HepG2 (cell line): ENCODE data around the gene IKZF3. TPM values are rescaled to one million over a fixed set of nuclear protein-coding genes. Genes with fewer than 3 reads are reported as not detected.
A peak's percentile ranks its signal among the peaks of the same experiment; 100 is the strongest.

ENCODE experiments used
- BCL6 ChIP-seq: IDR thresholded peaks from 2 replicates; pipeline ENCODE4 v1.6.1; 2016; ENCODE audit warnings: missing genetic modification reagents, missing compliant biosample characterization
- BRD4 ChIP-seq: sonication (generic); formaldehyde crosslinking; IDR thresholded peaks from 2 replicates; pipeline ENCODE4 v1.4.0; 2020; ENCODE audit warnings: missing genetic modification reagents
- ERF ChIP-seq: IDR thresholded peaks from 2 replicates; pipeline ENCODE4 v1.6.1; 2018; ENCODE audit warnings: missing biosample characterization, missing genetic modification reagents
- FIP1L1 ChIP-seq: fragments of 200-400 bp; formaldehyde crosslinking; IDR thresholded peaks from 2 replicates; pipeline ENCODE4 v1.6.1; 2018; ENCODE audit warnings: low read depth, mild to moderate bottlenecking, low read length, moderate library complexity, borderline replicate concordance; ENCODE audit not compliant: insufficient read depth
- JDP2 ChIP-seq: sonication (generic); formaldehyde crosslinking; IDR thresholded peaks from 2 replicates; pipeline ENCODE4 v1.8.1; 2022; ENCODE audit warnings: missing genetic modification reagents, borderline replicate concordance
- KLF12 ChIP-seq: sonication (generic); formaldehyde crosslinking; IDR thresholded peaks from 2 replicates; pipeline ENCODE4 v1.4.0; 2020; ENCODE audit warnings: missing genetic modification reagents, borderline replicate concordance
- NR2F2 ChIP-seq: IDR thresholded peaks from 2 replicates; pipeline ENCODE4 v1.6.1; 2012; ENCODE audit warnings: low read depth, inconsistent platforms, borderline replicate concordance
- PBX3 ChIP-seq: sonication (generic); formaldehyde crosslinking; IDR thresholded peaks from 2 replicates; pipeline ENCODE4 v1.8.1; 2023; ENCODE audit warnings: missing genetic modification reagents, inconsistent platforms, borderline replicate concordance
- RFXAP ChIP-seq: sonication (generic); formaldehyde crosslinking; IDR thresholded peaks from 2 replicates; pipeline ENCODE4 v1.4.0; 2020; ENCODE audit warnings: missing genetic modification reagents, borderline replicate concordance
- SATB2 ChIP-seq: sonication (generic); formaldehyde crosslinking; IDR thresholded peaks from 2 replicates; pipeline ENCODE4 v1.5.0; 2020; ENCODE audit warnings: missing genetic modification reagents
- SKI ChIP-seq: fragments of 450-650 bp; IDR thresholded peaks from one replicate; pipeline ENCODE4 v1.6.1; 2018; ENCODE audit warnings: mild to moderate bottlenecking; ENCODE audit not compliant: partially characterized antibody
- SMAD3 ChIP-seq: sonication (generic); formaldehyde crosslinking; IDR thresholded peaks from 2 replicates; pipeline ENCODE4 v1.4.0; 2020; ENCODE audit warnings: missing genetic modification reagents
- SMYD3 ChIP-seq: sonication (generic); formaldehyde crosslinking; IDR thresholded peaks from 2 replicates; pipeline ENCODE4 v1.8.1; 2023; ENCODE audit warnings: mild to moderate bottlenecking, missing genetic modification reagents
- TOE1 ChIP-seq: sonication (generic); formaldehyde crosslinking; IDR thresholded peaks from 2 replicates; pipeline ENCODE4 v1.4.0; 2020; ENCODE audit warnings: mild to moderate bottlenecking, missing genetic modification reagents
- ZBTB7B ChIP-seq: sonication (generic); formaldehyde crosslinking; IDR thresholded peaks from 2 replicates; pipeline ENCODE4 v1.4.0; 2020; ENCODE audit warnings: missing genetic modification reagents
- ZNF256 ChIP-seq: sonication (generic); formaldehyde crosslinking; conservative IDR thresholded peaks from 2 replicates; pipeline ENCODE4 v1.4.0; 2020; ENCODE audit warnings: missing genetic modification reagents
- ZNF484 ChIP-seq: sonication (generic); formaldehyde crosslinking; IDR thresholded peaks from 2 replicates; pipeline ENCODE4 v1.5.1; 2020; ENCODE audit warnings: mild to moderate bottlenecking, low read depth, missing genetic modification reagents, borderline replicate concordance
- ZNF530 ChIP-seq: sonication (generic); formaldehyde crosslinking; IDR thresholded peaks from 2 replicates; pipeline ENCODE4 v1.5.0; 2020; ENCODE audit warnings: low read depth, mild to moderate bottlenecking, missing genetic modification reagents
- ZNF577 ChIP-seq: sonication (generic); formaldehyde crosslinking; IDR thresholded peaks from 2 replicates; pipeline ENCODE4 v1.4.0; 2020; ENCODE audit warnings: mild to moderate bottlenecking, low read depth, missing genetic modification reagents, borderline replicate concordance
- ZNF709 ChIP-seq: sonication (generic); formaldehyde crosslinking; IDR thresholded peaks from 2 replicates; pipeline ENCODE4 v1.5.0; 2020; ENCODE audit warnings: mild to moderate bottlenecking, missing genetic modification reagents
- ZNF720 ChIP-seq: sonication (generic); formaldehyde crosslinking; IDR thresholded peaks from 2 replicates; pipeline ENCODE4 v1.4.0; 2020; ENCODE audit warnings: missing genetic modification reagents
- ZNF737 ChIP-seq: sonication (generic); formaldehyde crosslinking; IDR thresholded peaks from 2 replicates; pipeline ENCODE4 v1.5.0; 2020; ENCODE audit warnings: missing genetic modification reagents, mild to moderate bottlenecking, borderline replicate concordance
- ZNF790 ChIP-seq: sonication (generic); formaldehyde crosslinking; IDR thresholded peaks from 2 replicates; pipeline ENCODE4 v1.8.0; 2022; ENCODE audit warnings: missing genetic modification reagents, mild to moderate bottlenecking, borderline replicate concordance
- polyA plus RNA-seq, 8 experiments: library from polyadenylated mRNA; depleted of rRNA in 3 of 8; stranded (reverse) in 7 of 8; unstranded in 1 of 8; fragments of >200 nt; fragmentation: Illumina TruSeq in 4 of 8; extraction: Trizol in 4 of 8; gene quantifications; 2 replicates each; pipeline versions ENCODE4 v1.2.1 to v1.2.3, GENCODE V29; 2011 to 2016; ENCODE audit warnings: low read depth in 4 of 8, missing spikeins in 1 of 8, mixed read lengths in 1 of 8; ENCODE audit not compliant: insufficient read depth in 1 of 8
- total RNA-seq, 5 experiments: library from RNA; depleted of rRNA; stranded (reverse); fragments of >200 nt; fragmentation: Illumina TruSeq; extraction: Trizol; gene quantifications; 2 replicates each; pipeline ENCODE4 v1.2.3, GENCODE V29; 2016; ENCODE audit warnings: low read depth in 1 of 5
- TF ChIP-seq, protein P1 (sequence below): sonication (generic); formaldehyde crosslinking; conservative IDR thresholded peaks from 2 replicates; pipeline ENCODE4 v1.8.0; 2022; ENCODE audit warnings: low read depth, missing genetic modification reagents
- TF ChIP-seq, protein P2 (sequence below): sonication (generic); formaldehyde crosslinking; IDR thresholded peaks from 2 replicates; pipeline ENCODE4 v1.8.0; 2022; ENCODE audit warnings: mild to moderate bottlenecking, missing genetic modification reagents; ENCODE audit not compliant: insufficient replicate concordance

Gene IKZF3
- total and polyA plus RNA-seq, 2 of the 13 experiments (the other 11 are each of a cell fraction or from before 2014, with no cell fraction given): not detected

GRCh38 chr17:39738983-39739884, 124.9 kb downstream of the IKZF3 start (continued):
- TF ChIP-seq, protein P1, sequence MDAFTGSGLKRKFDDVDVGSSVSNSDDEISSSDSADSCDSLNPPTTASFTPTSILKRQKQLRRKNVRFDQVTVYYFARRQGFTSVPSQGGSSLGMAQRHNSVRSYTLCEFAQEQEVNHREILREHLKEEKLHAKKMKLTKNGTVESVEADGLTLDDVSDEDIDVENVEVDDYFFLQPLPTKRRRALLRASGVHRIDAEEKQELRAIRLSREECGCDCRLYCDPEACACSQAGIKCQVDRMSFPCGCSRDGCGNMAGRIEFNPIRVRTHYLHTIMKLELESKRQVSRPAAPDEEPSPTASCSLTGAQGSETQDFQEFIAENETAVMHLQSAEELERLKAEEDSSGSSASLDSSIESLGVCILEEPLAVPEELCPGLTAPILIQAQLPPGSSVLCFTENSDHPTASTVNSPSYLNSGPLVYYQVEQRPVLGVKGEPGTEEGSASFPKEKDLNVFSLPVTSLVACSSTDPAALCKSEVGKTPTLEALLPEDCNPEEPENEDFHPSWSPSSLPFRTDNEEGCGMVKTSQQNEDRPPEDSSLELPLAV: 0 out of 2 replicates have a peak, but pooled peaks have one; percentile 41
- peak; percentile 59; the same call in 1 of the 2 replicates for TF ChIP-seq RFXAP (CRISPR knock-in tag)
- TF ChIP-seq SKI: no peak
- TF ChIP-seq FIP1L1: no peak
- TF ChIP-seq BCL6 (CRISPR knock-in tag): no peak; the same call in 1 of the 2 replicates
- no peak for TF ChIP-seq ZNF720
- no peak for TF ChIP-seq ZBTB7B (CRISPR knock-in tag)
- TF ChIP-seq, protein P2, sequence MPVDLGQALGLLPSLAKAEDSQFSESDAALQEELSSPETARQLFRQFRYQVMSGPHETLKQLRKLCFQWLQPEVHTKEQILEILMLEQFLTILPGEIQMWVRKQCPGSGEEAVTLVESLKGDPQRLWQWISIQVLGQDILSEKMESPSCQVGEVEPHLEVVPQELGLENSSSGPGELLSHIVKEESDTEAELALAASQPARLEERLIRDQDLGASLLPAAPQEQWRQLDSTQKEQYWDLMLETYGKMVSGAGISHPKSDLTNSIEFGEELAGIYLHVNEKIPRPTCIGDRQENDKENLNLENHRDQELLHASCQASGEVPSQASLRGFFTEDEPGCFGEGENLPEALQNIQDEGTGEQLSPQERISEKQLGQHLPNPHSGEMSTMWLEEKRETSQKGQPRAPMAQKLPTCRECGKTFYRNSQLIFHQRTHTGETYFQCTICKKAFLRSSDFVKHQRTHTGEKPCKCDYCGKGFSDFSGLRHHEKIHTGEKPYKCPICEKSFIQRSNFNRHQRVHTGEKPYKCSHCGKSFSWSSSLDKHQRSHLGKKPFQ (CRISPR knock-in tag): no peak
- TF ChIP-seq KLF12 (CRISPR knock-in tag): peak; percentile 65
- TF ChIP-seq SATB2 (CRISPR knock-in tag): no peak
- TF ChIP-seq SMYD3: 0 out of 2 replicates have a peak, but pooled peaks have one; percentile 18
- no peak for TF ChIP-seq ZNF577 (CRISPR knock-in tag)
- peak; percentile 66; the same call in 1 of the 2 replicates for TF ChIP-seq NR2F2
- TF ChIP-seq JDP2 (CRISPR knock-in tag): no peak
- TF ChIP-seq TOE1 (CRISPR knock-in tag): 0 out of 2 replicates have a peak, but pooled peaks have one; percentile 53
- no peak for TF ChIP-seq ZNF709 (CRISPR knock-in tag)
- no peak for TF ChIP-seq PBX3 (CRISPR knock-in tag)
- 0 out of 2 replicates have a peak, but pooled peaks have one; percentile 70 for TF ChIP-seq ZNF484 (CRISPR knock-in tag)
- no peak for TF ChIP-seq SMAD3 (CRISPR knock-in tag)
- TF ChIP-seq ZNF737 (CRISPR knock-in tag): no peak
- peak; percentile 54 for TF ChIP-seq ERF (CRISPR knock-in tag)
- no peak for TF ChIP-seq ZNF790 (CRISPR knock-in tag)
- no peak for TF ChIP-seq ZNF530
- peak; percentile 87 for TF ChIP-seq BRD4 (CRISPR knock-in tag)
- TF ChIP-seq ZNF256 (CRISPR knock-in tag): no peak
